Measurements from ENCODE around the gene ZFHX3.
"Not testable (repeated sequence)": the region's sequence is repeated elsewhere in the genome, so short reads cannot be mapped to it uniquely, and the experiment has no call there.

Gene ZFHX3

GRCh38 chr16:73020409-73020884 lies 27.5 kb downstream of the ZFHX3 start:
- DNase-seq (ENCODE audit: low spot score): peak; percentile 32

GRCh38 chr16:73019457-73020362 lies 28.2 kb downstream of the ZFHX3 start:
- DNase-seq (ENCODE audit: low spot score): no peak

GRCh38 chr16:73018821-73019456 lies 29.0 kb downstream of the ZFHX3 start:
- DNase-seq (ENCODE audit: low spot score): no peak

GRCh38 chr16:73017321-73017720 lies 30.6 kb downstream of the ZFHX3 start:
- no peak for DNase-seq (ENCODE audit: low spot score)

DNA sequence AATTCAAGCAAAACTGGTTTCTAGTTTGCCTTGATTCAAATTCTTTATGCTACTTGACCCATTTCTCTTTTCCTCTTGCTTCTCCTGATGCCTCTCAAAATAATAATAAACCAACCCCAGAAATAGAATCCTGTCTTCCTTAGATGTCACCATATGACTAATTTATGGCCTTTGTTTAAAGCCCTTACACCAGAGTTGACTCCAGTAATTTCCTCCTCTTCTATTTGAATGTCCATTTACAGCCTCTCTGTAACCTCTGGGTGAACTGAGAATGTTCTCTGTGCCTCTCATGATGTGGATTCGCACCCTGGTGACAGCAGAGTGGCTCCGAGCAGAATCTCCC lies 31.5 kb downstream of the ZFHX3 start:
- no peak for DNase-seq (ENCODE audit: low spot score)

DNA sequence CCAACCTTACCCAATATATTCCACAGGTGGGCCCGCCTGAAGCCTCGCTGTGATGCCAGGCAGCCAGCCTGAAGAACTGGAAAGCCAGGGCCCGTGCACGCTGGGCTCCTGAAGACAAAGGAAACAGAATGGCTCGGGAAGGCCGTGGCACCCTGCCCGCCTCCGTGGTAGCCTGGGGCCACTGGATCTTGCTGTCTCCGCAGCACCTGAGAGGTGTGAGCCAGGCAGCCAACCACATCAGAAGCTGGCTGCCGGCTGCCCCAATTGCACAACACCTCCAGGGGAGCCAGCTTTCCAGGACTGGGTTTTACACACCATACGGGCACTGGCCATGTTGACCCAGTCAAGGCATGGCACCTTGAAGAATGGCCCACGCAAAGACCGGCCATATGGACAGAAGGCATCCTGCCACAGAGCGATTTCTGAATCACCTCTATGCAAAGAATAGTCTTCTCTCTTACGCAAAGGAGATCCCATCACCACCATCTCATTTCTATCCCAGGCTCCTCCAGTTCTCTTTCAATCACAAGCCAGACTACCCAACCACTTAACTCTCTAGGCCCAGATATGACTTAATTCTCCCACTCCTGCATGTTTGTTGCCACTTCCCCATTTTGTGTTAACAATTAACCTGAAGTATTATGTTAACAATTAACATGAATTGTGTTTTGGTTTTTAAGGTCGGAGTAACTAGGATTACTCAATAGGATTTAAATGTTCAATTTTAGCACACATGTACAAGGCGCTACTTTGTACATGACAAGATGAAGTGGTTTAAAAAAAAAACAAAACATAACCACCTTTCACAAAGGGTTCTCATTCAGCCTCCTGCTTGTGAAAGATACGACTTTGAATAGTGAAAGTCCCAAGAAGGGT lies 32.1 kb downstream of the ZFHX3 start:
- DNase-seq (ENCODE audit: low spot score): no peak

DNA sequence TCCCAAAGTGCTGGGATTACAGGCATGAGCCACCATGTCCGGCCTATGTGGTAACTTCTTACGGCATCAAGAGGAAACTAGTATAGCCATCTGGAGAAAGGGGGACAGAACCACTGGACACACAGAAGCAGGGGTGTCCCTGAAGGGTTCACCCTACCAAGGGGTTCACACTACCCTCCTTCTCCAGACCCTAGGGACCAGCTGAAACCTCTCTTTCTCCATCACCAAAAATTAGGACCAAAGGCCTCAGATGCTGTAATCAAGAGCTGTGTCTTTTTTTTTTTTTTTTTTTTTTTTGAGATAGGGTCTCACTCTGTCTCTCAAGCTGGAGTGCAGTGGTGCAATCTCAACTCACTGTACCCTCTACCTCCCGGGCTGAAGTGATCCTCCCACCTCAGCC lies 33.2 kb downstream of the ZFHX3 start:
- DNase-seq (ENCODE audit: low spot score): no peak

DNA sequence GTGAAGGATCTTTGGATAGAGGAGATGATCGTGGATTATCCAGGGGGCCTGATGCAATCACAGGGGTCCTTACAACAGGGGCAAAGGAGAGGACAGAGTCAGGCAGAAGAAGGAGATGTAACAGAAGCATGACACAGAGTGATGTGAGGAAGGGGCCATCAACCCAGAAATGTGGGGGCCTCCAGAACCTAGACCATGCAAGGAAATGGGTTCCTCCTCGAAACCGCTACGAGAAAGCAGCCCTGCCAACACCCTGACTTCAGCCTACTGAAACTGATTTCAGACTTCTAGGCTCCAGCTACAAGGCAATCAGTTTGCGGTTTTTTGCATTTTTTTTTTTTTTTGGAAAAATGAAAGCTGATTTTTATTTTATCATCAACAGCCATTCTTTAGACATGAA lies 34.0 kb downstream of the ZFHX3 start:
- DNase-seq (ENCODE audit: low spot score): no peak

GRCh38 chr16:73012341-73012740 lies 35.6 kb downstream of the ZFHX3 start:
- DNase-seq (ENCODE audit: low spot score): no peak

GRCh38 chr16:73011926-73012325 lies 36.0 kb downstream of the ZFHX3 start:
- no peak for DNase-seq (ENCODE audit: low spot score)

GRCh38 chr16:73010150-73010676 lies 37.7 kb downstream of the ZFHX3 start:
- DNase-seq (ENCODE audit: low spot score): peak; percentile 37

- not testable (repeated sequence) for DNase-seq (ENCODE audit: low spot score)
Observed at GRCh38 chr16:73009710-73010109, 38.2 kb downstream of the ZFHX3 start.

GRCh38 chr16:73006026-73006425 lies 41.9 kb downstream of the ZFHX3 start:
- DNase-seq (ENCODE audit: low spot score): no peak

DNA sequence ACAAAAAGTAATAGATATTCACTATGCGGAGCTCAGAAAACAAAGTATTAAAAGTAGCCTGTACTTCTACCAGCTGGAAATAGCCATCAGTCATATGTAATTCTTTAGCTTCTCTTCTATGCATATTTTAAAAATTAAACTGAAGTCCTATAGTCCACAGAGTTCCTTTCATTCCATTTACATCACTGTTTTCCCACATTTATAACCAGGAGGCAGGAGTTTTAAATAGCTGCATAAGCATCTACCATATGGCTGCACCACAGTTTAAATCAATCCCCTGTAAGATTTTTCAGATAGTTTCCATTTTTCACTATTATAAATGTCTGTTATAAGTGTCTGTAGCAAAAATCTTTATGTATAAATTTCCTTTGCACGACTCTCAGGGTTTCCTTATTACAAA lies 45.1 kb downstream of the ZFHX3 start:
- DNase-seq (ENCODE audit: low spot score): no peak

DNA sequence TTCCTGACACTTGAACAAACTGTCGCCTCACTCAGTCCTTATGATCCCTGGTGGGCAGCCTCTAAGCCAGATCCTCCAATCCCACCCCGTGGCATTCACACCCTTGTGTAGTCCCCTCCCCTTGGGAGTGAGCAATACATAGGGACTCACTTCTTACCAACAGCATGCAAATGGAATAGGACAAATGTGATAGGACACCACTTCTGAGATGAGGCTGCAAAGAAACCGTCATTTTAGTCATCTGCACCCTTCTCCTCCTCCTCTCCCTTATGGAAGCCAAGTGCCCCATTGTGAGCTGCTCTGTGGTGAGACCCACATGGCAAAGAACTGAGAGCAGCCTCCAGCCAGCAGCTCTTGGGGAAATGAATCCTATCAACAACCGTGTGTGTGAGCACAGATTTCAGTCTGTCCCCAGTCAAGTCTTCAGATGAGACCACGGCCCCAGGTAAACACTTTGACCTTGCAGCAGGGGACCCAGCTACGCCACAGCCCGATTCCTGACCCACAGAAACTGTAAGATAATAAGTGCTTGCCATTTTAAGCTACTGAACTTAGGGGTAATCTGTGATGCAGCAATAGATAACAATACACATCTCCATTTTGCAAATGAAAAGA lies 46.9 kb downstream of the ZFHX3 start:
- DNase-seq (ENCODE audit: low spot score): no peak

DNA sequence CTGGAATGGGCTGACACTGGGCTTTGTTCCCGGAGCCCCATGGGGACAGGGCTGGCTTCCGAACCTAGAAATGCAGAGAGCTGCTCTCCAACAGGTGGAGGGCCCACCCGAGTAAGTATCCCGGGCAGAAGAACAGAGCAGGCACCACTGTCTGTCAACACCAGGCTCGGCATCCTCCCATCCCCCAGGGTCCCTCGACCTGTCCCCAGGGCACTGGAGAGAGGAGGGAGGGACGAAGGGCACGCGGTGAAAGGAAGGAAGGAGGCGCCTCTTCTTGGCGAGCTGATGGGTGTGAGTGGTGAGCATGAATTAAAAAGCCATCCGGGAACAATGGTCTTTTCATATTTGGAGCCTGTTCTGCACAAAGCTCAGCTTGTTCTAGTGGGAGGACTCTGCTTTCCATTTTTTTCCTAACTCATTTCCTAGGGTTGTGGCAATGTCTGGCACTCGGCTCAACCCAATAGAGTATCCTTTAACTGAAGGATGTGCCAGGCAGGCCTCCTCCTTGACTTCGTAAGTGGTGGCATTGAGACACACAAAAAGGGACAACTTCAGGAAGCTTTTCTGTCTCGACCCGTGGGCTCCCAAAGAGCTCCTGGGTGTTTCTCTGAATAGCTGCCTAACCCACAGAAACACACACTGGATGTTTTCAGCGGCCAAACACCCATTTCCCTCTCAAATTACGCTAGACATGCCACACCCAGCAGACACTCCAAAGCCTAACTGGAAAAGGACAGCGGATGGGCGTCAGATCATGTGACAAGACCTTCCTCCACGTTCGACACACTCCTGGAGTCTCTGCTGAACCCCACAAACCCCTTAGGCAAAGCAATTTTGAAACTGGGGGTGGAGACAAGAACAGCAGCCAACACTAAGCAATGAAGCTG lies 47.7 kb downstream of the ZFHX3 start:
- peak; percentile 79 for DNase-seq (ENCODE audit: low spot score)

- peak; percentile 4 for DNase-seq (ENCODE audit: low spot score)
Observed at GRCh38 chr16:72999541-73000019, 48.3 kb downstream of the ZFHX3 start.

DNA sequence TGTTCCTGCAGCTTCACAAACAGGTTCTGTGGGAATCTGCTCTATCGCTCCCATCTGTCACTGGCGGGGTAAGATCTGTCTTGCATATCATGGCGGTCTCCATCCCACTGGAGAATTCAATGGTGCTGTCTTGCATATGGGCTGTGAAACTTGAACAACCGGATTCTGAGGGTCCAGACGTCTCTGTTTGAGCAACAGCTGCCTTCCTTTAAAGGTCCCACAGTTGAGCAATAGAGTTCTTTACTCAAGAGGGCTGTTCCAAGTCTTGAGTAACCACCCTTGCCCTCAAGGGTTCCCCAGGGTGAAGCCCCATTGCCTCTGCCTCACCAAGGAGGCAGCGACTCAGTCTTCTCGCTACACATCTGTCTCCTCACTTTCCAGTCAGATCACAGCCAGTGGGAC lies 50.8 kb downstream of the ZFHX3 start:
- no peak for DNase-seq (ENCODE audit: low spot score)

- no peak for DNase-seq (ENCODE audit: low spot score)
Observed at GRCh38 chr16:72996291-72997062, 51.5 kb downstream of the ZFHX3 start.

- not testable (repeated sequence) for DNase-seq (ENCODE audit: low spot score)
Observed at GRCh38 chr16:72995882-72996270, 52.1 kb downstream of the ZFHX3 start.

Measured in Ammon's horn (tissue), 1 donor.